ENCODE data around the gene ANP32B. TPM values are rescaled to one million over a fixed set of nuclear protein-coding genes. Genes with fewer than 3 reads are reported as not detected.
"Not testable (repeated sequence)": the region's sequence is repeated elsewhere in the genome, so short reads cannot be mapped to it uniquely, and the experiment has no call there.

ANP32B gene
- total RNA-seq, 1 donor from 2014 or later = 5.1 TPM

GRCh38 chr9:97992219-97992618, 9.1 kb downstream of the ANP32B start:
- DNase-seq (ENCODE audit: low read depth in 2 of 2) = no peak

GRCh38 chr9:97993000-97993399, 9.9 kb downstream of the ANP32B start:
- DNase-seq (ENCODE audit: low read depth in 2 of 2) = no peak

- DNase-seq (ENCODE audit: low read depth in 2 of 2) = no peak
Observed at GRCh38 chr9:97994703-97995102, 11.6 kb downstream of the ANP32B start.

GRCh38 chr9:97996676-97997075, 13.5 kb downstream of the ANP32B start:
- not testable (repeated sequence) for DNase-seq (ENCODE audit: low read depth in 2 of 2)

GRCh38 chr9:97997330-97998276, 14.5 kb downstream of the ANP32B start:
- no peak for DNase-seq (ENCODE audit: low read depth in 2 of 2)

GRCh38 chr9:98002808-98003207, 19.7 kb downstream of the ANP32B start:
- no peak for DNase-seq (ENCODE audit: low read depth in 2 of 2)

- no peak for DNase-seq (ENCODE audit: low read depth in 2 of 2)
Observed at GRCh38 chr9:98006127-98006796, 23.1 kb downstream of the ANP32B start.

GRCh38 chr9:98007251-98007928, 24.2 kb downstream of the ANP32B start:
- DNase-seq (ENCODE audit: low read depth in 2 of 2) = peak; percentile 65 to 73

GRCh38 chr9:98008764-98009163, 25.6 kb downstream of the ANP32B start:
- peak in 1 of 2 donors; percentile 27 for DNase-seq (ENCODE audit: low read depth in 2 of 2)

GRCh38 chr9:98009437-98009836, 26.3 kb downstream of the ANP32B start:
- DNase-seq (ENCODE audit: low read depth in 2 of 2) = no peak

GRCh38 chr9:98009936-98010335, 26.8 kb downstream of the ANP32B start:
- DNase-seq (ENCODE audit: low read depth in 2 of 2) = peak; percentile 78 to 91

- DNase-seq (ENCODE audit: low read depth in 2 of 2) = peak; percentile 22 to 82
Observed at GRCh38 chr9:98010445-98010844, 27.3 kb downstream of the ANP32B start.

GRCh38 chr9:98011122-98011521, 28.0 kb downstream of the ANP32B start:
- no peak for DNase-seq (ENCODE audit: low read depth in 2 of 2)

- no peak for DNase-seq (ENCODE audit: low read depth in 2 of 2)
Observed at GRCh38 chr9:98016137-98016680, 33.1 kb downstream of the ANP32B start.

GRCh38 chr9:98017306-98017705, 34.2 kb downstream of the ANP32B start:
- DNase-seq (ENCODE audit: low read depth in 2 of 2) = no peak

- DNase-seq (ENCODE audit: low read depth in 2 of 2) = no peak
Observed at GRCh38 chr9:98018347-98018746, 35.2 kb downstream of the ANP32B start.

GRCh38 chr9:98019098-98019497, 36.0 kb downstream of the ANP32B start:
- DNase-seq (ENCODE audit: low read depth in 2 of 2) = no peak

- not testable (repeated sequence) for DNase-seq (ENCODE audit: low read depth in 2 of 2)
Observed at GRCh38 chr9:98019869-98020268, 36.7 kb downstream of the ANP32B start.

- DNase-seq (ENCODE audit: low read depth in 2 of 2) = no peak
Observed at GRCh38 chr9:98020476-98021145, 37.5 kb downstream of the ANP32B start.

GRCh38 chr9:98021306-98022040, 38.3 kb downstream of the ANP32B start:
- DNase-seq (ENCODE audit: low read depth in 2 of 2) = peak in 1 of 2 donors; percentile 24
